Peyer's patch (tissue), 4 donors: Measurements from ENCODE around the gene KCNQ1. TPM values are rescaled to one million over a fixed set of nuclear protein-coding genes. Genes with fewer than 3 reads are reported as not detected.

Source experiments
- DNase-seq, 3 donors: peaks; one replicate each; pipeline ENCODE4 v3.0.0-alpha.2; 2017 to 2019
- H3K27ac ChIP-seq, 4 donors: fragments of 200-600 bp; sonication (generic); one replicate each; pipeline ENCODE4 v1.5.1; 2016 to 2019
- H3K27me3 ChIP-seq, 2 donors: fragments of 200-600 bp; sonication (generic); one replicate each; pipeline ENCODE4 v1.5.1; 2019
- H3K36me3 ChIP-seq, 3 donors: fragments of 200-600 bp; sonication (generic); one replicate each; pipeline ENCODE4 v1.5.1; 2016 to 2019
- H3K4me1 ChIP-seq, 4 donors: fragments of 200-600 bp; sonication (generic); one replicate each; pipeline ENCODE4 v1.5.1; 2016 to 2019
- H3K4me3 ChIP-seq, 4 donors: fragments of 200-600 bp; sonication (generic); 1 replicate in 3 of 4; 2 replicates in 1 of 4; pipeline ENCODE4 v1.5.1; 2016 to 2019; ENCODE audit warnings: mild to moderate bottlenecking in 1 of 4
- H3K9me3 ChIP-seq, 4 donors: fragments of 200-600 bp; sonication (generic); one replicate each; pipeline ENCODE4 v1.5.1; 2016 to 2019; ENCODE audit warnings: mild to moderate bottlenecking in 1 of 4
- POLR2A ChIP-seq, 2 donors: fragments of 450-650 bp; IDR thresholded peaks; one replicate each; pipeline ENCODE4 v1.5.1; 2017; ENCODE audit warnings: antibody characterized with exemption in 2 of 2, mild to moderate bottlenecking in 2 of 2, moderate library complexity in 2 of 2
- total RNA-seq, 4 donors: library from RNA; depleted of rRNA; stranded (reverse); fragments of >200 nt; gene quantifications; one replicate each; pipeline ENCODE4 v1.1.0, GENCODE V29; 2016
- TF ChIP-seq, protein P1 (sequence below), 6 experiments: fragments of 450-650 bp in 4 of 6; fragments of 200-600 bp in 2 of 6; sonication (generic) in 1 of 6; IDR thresholded peaks; one replicate each; pipeline ENCODE4 v1.5.1; 2017 to 2019; ENCODE audit warnings: antibody characterized with exemption in 6 of 6, mild to moderate bottlenecking in 3 of 6, moderate library complexity in 1 of 6

KCNQ1 gene
- total RNA-seq, 4 donors from 2014 or later = 50.6 to 66.4 (median 54.2) TPM

GRCh38 chr11:2553886-2554285, 109.1 kb downstream of the KCNQ1 start:
- TF ChIP-seq POLR2A (IDR thresholded peaks at IDR 0.05) = no peak
- TF ChIP-seq, protein P1, sequence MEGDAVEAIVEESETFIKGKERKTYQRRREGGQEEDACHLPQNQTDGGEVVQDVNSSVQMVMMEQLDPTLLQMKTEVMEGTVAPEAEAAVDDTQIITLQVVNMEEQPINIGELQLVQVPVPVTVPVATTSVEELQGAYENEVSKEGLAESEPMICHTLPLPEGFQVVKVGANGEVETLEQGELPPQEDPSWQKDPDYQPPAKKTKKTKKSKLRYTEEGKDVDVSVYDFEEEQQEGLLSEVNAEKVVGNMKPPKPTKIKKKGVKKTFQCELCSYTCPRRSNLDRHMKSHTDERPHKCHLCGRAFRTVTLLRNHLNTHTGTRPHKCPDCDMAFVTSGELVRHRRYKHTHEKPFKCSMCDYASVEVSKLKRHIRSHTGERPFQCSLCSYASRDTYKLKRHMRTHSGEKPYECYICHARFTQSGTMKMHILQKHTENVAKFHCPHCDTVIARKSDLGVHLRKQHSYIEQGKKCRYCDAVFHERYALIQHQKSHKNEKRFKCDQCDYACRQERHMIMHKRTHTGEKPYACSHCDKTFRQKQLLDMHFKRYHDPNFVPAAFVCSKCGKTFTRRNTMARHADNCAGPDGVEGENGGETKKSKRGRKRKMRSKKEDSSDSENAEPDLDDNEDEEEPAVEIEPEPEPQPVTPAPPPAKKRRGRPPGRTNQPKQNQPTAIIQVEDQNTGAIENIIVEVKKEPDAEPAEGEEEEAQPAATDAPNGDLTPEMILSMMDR (IDR thresholded peaks at IDR 0.05) = no peak
- H3K27me3 ChIP-seq = no peaks in the 10 kb centered on the region
- H3K36me3 ChIP-seq = no peaks in the 10 kb centered on the region
- H3K4me3 ChIP-seq = no peak overlapping the region
- no peaks in the 10 kb centered on the region for H3K4me1 ChIP-seq
- peak in 2 of 3 donors; percentile 16 to 26 for DNase-seq
- no peak overlapping the region for H3K27ac ChIP-seq
- no peaks in the 10 kb centered on the region for H3K9me3 ChIP-seq

GRCh38 chr11:2554338-2555207, 109.8 kb downstream of the KCNQ1 start:
- H3K27ac ChIP-seq = no peak overlapping the region
- no peaks in the 10 kb centered on the region for H3K27me3 ChIP-seq
- no peak for TF ChIP-seq POLR2A (IDR thresholded peaks at IDR 0.05)
- TF ChIP-seq, protein P1 (IDR thresholded peaks at IDR 0.05) = no peak
- DNase-seq = peak in 2 of 3 donors; percentile 11 to 34
- H3K36me3 ChIP-seq = no peaks in the 10 kb centered on the region
- H3K4me3 ChIP-seq = no peak overlapping the region
- no peaks in the 10 kb centered on the region for H3K9me3 ChIP-seq
- H3K4me1 ChIP-seq = peaks cover 0 to 2% (median 0%) of the 10 kb centered on the region in 4 donors

- H3K36me3 ChIP-seq = no peaks in the 10 kb centered on the region
- DNase-seq = no peak
- TF ChIP-seq, protein P1 (IDR thresholded peaks at IDR 0.05) = no peak
- no peak for TF ChIP-seq POLR2A (IDR thresholded peaks at IDR 0.05)
- no peaks in the 10 kb centered on the region for H3K9me3 ChIP-seq
- no peaks in the 10 kb centered on the region for H3K27me3 ChIP-seq
- no peak overlapping the region for H3K27ac ChIP-seq
- H3K4me3 ChIP-seq = no peak overlapping the region
- H3K4me1 ChIP-seq = peaks cover 0 to 2% (median 0%) of the 10 kb centered on the region in 4 donors
These were observed 110.5 kb downstream of the KCNQ1 start for GRCh38 chr11:2555336-2555735.

GRCh38 chr11:2555891-2556290, 111.1 kb downstream of the KCNQ1 start:
- no peak overlapping the region for H3K27ac ChIP-seq
- no peaks in the 10 kb centered on the region for H3K36me3 ChIP-seq
- H3K27me3 ChIP-seq = no peaks in the 10 kb centered on the region
- no peaks in the 10 kb centered on the region for H3K9me3 ChIP-seq
- TF ChIP-seq, protein P1 (IDR thresholded peaks at IDR 0.05) = no peak
- TF ChIP-seq POLR2A (IDR thresholded peaks at IDR 0.05) = no peak
- DNase-seq = peak in 1 of 3 donors; percentile 25
- no peak overlapping the region for H3K4me3 ChIP-seq
- peaks cover 0 to 2% (median 0%) of the 10 kb centered on the region in 4 donors for H3K4me1 ChIP-seq

DNA sequence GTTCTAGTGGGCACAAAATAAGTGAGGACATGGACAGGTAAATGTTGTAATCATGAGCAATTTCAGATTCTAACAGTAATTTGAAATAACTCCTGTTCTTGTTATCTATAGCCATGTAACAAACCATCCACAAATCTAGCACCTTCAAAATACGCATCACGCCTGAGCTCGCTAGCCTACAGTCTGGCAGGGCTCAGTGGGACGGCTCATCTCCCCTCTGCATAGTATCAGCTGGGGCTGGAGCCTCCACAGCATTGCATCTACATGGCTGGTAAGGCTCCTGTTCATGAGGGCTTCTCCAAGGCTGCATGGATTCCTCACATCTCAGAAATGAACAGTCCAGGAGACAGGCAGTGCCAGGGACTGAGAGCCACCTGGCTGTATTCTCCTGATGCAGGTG, 112.6 kb downstream of the KCNQ1 start:
- Histone ChIP-seq H3K4me3 (no peak overlapping the region), H3K27ac (no peak overlapping the region), H3K9me3 (no peaks in the 10 kb centered on the region), H3K36me3 (no peaks in the 10 kb centered on the region), H3K4me1 (peaks cover 0 to 2% (median 0%) of the 10 kb centered on the region in 4 donors), H3K27me3 (no peaks in the 10 kb centered on the region)
- TF ChIP-seq, protein P1 (IDR thresholded peaks at IDR 0.05) = no peak
- no peak for TF ChIP-seq POLR2A (IDR thresholded peaks at IDR 0.05)
- DNase-seq = peak in 2 of 3 donors; percentile 13 to 23
